ENCODE results near the gene CAMK1D. TPM values are rescaled to one million over a fixed set of nuclear protein-coding genes. Genes with fewer than 3 reads are reported as not detected.

Gene CAMK1D
- total RNA-seq, 6 experiments from 2014 or later: 0.34 to 1.4 (median 0.43) TPM

GRCh38 chr10:12566161-12567115, 217.1 kb downstream of the CAMK1D start:
- Mint-ChIP-seq H3K36me3 (ENCODE audit: low read depth) (no peaks in the 10 kb centered on the region), H3K4me1 (ENCODE audit: low read depth) (no peaks in the 10 kb centered on the region; the same call in 1 of the 2 replicates), H3K9me3 (no peaks in the 10 kb centered on the region; the same call in 1 of the 2 replicates), H3K27ac (no peak overlapping the region), H3K27me3 (ENCODE audit: insufficient read depth) (peaks cover 23% of the 10 kb centered on the region), H3K4me3 (no peak overlapping the region; the same call in 1 of the 2 replicates)
- TF ChIP-seq, protein P1, sequence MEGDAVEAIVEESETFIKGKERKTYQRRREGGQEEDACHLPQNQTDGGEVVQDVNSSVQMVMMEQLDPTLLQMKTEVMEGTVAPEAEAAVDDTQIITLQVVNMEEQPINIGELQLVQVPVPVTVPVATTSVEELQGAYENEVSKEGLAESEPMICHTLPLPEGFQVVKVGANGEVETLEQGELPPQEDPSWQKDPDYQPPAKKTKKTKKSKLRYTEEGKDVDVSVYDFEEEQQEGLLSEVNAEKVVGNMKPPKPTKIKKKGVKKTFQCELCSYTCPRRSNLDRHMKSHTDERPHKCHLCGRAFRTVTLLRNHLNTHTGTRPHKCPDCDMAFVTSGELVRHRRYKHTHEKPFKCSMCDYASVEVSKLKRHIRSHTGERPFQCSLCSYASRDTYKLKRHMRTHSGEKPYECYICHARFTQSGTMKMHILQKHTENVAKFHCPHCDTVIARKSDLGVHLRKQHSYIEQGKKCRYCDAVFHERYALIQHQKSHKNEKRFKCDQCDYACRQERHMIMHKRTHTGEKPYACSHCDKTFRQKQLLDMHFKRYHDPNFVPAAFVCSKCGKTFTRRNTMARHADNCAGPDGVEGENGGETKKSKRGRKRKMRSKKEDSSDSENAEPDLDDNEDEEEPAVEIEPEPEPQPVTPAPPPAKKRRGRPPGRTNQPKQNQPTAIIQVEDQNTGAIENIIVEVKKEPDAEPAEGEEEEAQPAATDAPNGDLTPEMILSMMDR (IDR thresholded peaks at IDR 0.05): no peak
- DNase-seq: peak; percentile 5

- Mint-ChIP-seq H3K36me3 (ENCODE audit: low read depth) (no peaks in the 10 kb centered on the region), H3K27me3 (ENCODE audit: insufficient read depth) (peaks cover 22% of the 10 kb centered on the region; the same call in 1 of the 2 replicates), H3K4me1 (ENCODE audit: low read depth) (no peaks in the 10 kb centered on the region; the same call in 1 of the 2 replicates), H3K9me3 (peaks cover 14% of the 10 kb centered on the region), H3K4me3 (no peak overlapping the region), H3K27ac (no peak overlapping the region)
- no peak for DNase-seq
- TF ChIP-seq, protein P1 (IDR thresholded peaks at IDR 0.05): no peak
Measured at GRCh38 chr10:12568391-12569009, 219.2 kb downstream of the CAMK1D start.

- H3K4me3 Mint-ChIP-seq: no peak overlapping the region
- H3K27ac Mint-ChIP-seq: no peak overlapping the region
- TF ChIP-seq, protein P1 (IDR thresholded peaks at IDR 0.05): no peak
- peaks cover 1% of the 10 kb centered on the region; the same call in 1 of the 2 replicates for H3K36me3 Mint-ChIP-seq (ENCODE audit: low read depth)
- no peaks in the 10 kb centered on the region for H3K4me1 Mint-ChIP-seq (ENCODE audit: low read depth)
- H3K9me3 Mint-ChIP-seq: peaks cover 42% of the 10 kb centered on the region
- no peak for DNase-seq
- H3K27me3 Mint-ChIP-seq (ENCODE audit: insufficient read depth): peaks cover 16% of the 10 kb centered on the region; the same call in 1 of the 2 replicates
Measured at GRCh38 chr10:12572281-12572680, 222.9 kb downstream of the CAMK1D start.

GRCh38 chr10:12577610-12578009, 228.3 kb downstream of the CAMK1D start:
- peaks cover 40% of the 10 kb centered on the region for H3K9me3 Mint-ChIP-seq
- no peaks in the 10 kb centered on the region for H3K4me1 Mint-ChIP-seq (ENCODE audit: low read depth)
- peaks cover 7% of the 10 kb centered on the region for H3K36me3 Mint-ChIP-seq (ENCODE audit: low read depth)
- no peak for DNase-seq
- no peak overlapping the region for H3K27ac Mint-ChIP-seq
- TF ChIP-seq, protein P1 (IDR thresholded peaks at IDR 0.05): no peak
- peaks cover 2% of the 10 kb centered on the region for H3K27me3 Mint-ChIP-seq (ENCODE audit: insufficient read depth)
- H3K4me3 Mint-ChIP-seq: no peak overlapping the region

GRCh38 chr10:12579954-12580858, 230.9 kb downstream of the CAMK1D start:
- H3K27ac Mint-ChIP-seq: no peak overlapping the region

More at GRCh38 chr10:12579954-12580858, 230.9 kb downstream of the CAMK1D start:
- no peak for DNase-seq
- H3K9me3 Mint-ChIP-seq: peaks cover 23% of the 10 kb centered on the region
- peaks cover 7% of the 10 kb centered on the region for H3K36me3 Mint-ChIP-seq (ENCODE audit: low read depth)
- no peaks in the 10 kb centered on the region for H3K4me1 Mint-ChIP-seq (ENCODE audit: low read depth)
- peaks cover 2% of the 10 kb centered on the region for H3K27me3 Mint-ChIP-seq (ENCODE audit: insufficient read depth)
- H3K4me3 Mint-ChIP-seq: no peak overlapping the region
- TF ChIP-seq, protein P1 (IDR thresholded peaks at IDR 0.05): no peak
